ENCODE data around the gene TET3. TPM values are rescaled to one million over a fixed set of nuclear protein-coding genes. Genes with fewer than 3 reads are reported as not detected.

The TET3 gene
- total and polyA plus RNA-seq, 4 donors, result 4.6 to 26.9 (median 14.6) TPM

GRCh38 chr2:73998933-73999332 lies 14.2 kb downstream of the TET3 start:
- no peak overlapping the region for H3K27ac ChIP-seq (ENCODE audit: low read depth in 1 of 2, low read length in 1 of 2)
- DNase-seq (no peak), ATAC-seq (ENCODE audit: insufficient read depth, low FRiP score) (no peak)
- H3K9me3 ChIP-seq (ENCODE audit: control insufficient read depth in 4 of 4, insufficient read depth in 3 of 4, low read length in 3 of 4), result no peaks in the 10 kb centered on the region
- whole genome bisulfite sequencing, 2 donors, result 82 to 91% methylated on average over 4 of the region's 4 CpGs
- H3K4me3 ChIP-seq, result no peak overlapping the region
- TF ChIP-seq CTCF (IDR thresholded peaks at IDR 0.05; ENCODE audit: control extremely low read depth, extremely low read depth), result no peak
- H3K27me3 ChIP-seq (ENCODE audit: control insufficient read depth in 3 of 3, insufficient read depth in 3 of 3, low read length in 2 of 3), result no peaks in the 10 kb centered on the region
- H3K9ac ChIP-seq (ENCODE audit: insufficient read depth in 1 of 2, low read length in 2 of 2), result no peak overlapping the region
- H3K36me3 ChIP-seq (ENCODE audit: control insufficient read depth in 4 of 4, insufficient read depth in 4 of 4, low read length in 4 of 4), result no peaks in the 10 kb centered on the region
- H3K4me1 ChIP-seq (ENCODE audit: control insufficient read depth in 5 of 5, insufficient read depth in 5 of 5, low read length in 5 of 5), result peaks cover 0 to 37% (median 33%) of the 10 kb centered on the region in 5 donors

GRCh38 chr2:73999881-74000597 lies 15.3 kb downstream of the TET3 start:
- Histone ChIP-seq H3K4me1 (ENCODE audit: control insufficient read depth in 5 of 5, insufficient read depth in 5 of 5, low read length in 5 of 5) (peaks cover 0 to 48% (median 34%) of the 10 kb centered on the region in 5 donors), H3K9me3 (ENCODE audit: control insufficient read depth in 4 of 4, insufficient read depth in 3 of 4, low read length in 3 of 4) (no peaks in the 10 kb centered on the region), H3K36me3 (ENCODE audit: control insufficient read depth in 4 of 4, insufficient read depth in 4 of 4, low read length in 4 of 4) (no peaks in the 10 kb centered on the region), H3K9ac (ENCODE audit: insufficient read depth in 1 of 2, low read length in 2 of 2) (no peak overlapping the region), H3K27ac (ENCODE audit: low read depth in 1 of 2, low read length in 1 of 2) (peak overlapping the region in 1 of 2 donors; percentile 21), H3K27me3 (ENCODE audit: control insufficient read depth in 3 of 3, insufficient read depth in 3 of 3, low read length in 2 of 3) (no peaks in the 10 kb centered on the region), H3K4me3 (no peak overlapping the region)
- DNase-seq (peak; percentile 63 to 82 (median 65)), ATAC-seq (ENCODE audit: insufficient read depth, low FRiP score) (no peak)
- 41 to 69% methylated on average over 10 of the region's 10 CpGs for WGBS, 2 donors
- TF ChIP-seq CTCF (IDR thresholded peaks at IDR 0.05; ENCODE audit: control extremely low read depth, extremely low read depth), result no peak

- no peak for TF ChIP-seq CTCF (IDR thresholded peaks at IDR 0.05; ENCODE audit: control extremely low read depth, extremely low read depth)
- Histone ChIP-seq H3K27ac (ENCODE audit: low read depth in 1 of 2, low read length in 1 of 2) (no peak overlapping the region), H3K9ac (ENCODE audit: insufficient read depth in 1 of 2, low read length in 2 of 2) (no peak overlapping the region), H3K4me3 (no peak overlapping the region), H3K4me1 (ENCODE audit: control insufficient read depth in 5 of 5, insufficient read depth in 5 of 5, low read length in 5 of 5) (peaks cover 0 to 54% (median 33%) of the 10 kb centered on the region in 5 donors), H3K27me3 (ENCODE audit: control insufficient read depth in 3 of 3, insufficient read depth in 3 of 3, low read length in 2 of 3) (no peaks in the 10 kb centered on the region), H3K36me3 (ENCODE audit: control insufficient read depth in 4 of 4, insufficient read depth in 4 of 4, low read length in 4 of 4) (no peaks in the 10 kb centered on the region), H3K9me3 (ENCODE audit: control insufficient read depth in 4 of 4, insufficient read depth in 3 of 4, low read length in 3 of 4) (no peaks in the 10 kb centered on the region)
- WGBS, 2 donors, result 75 to 91% methylated on average over 5 of the region's 5 CpGs
- DNase-seq, result no peak
- ATAC-seq (ENCODE audit: insufficient read depth, low FRiP score), result no peak
Measured at GRCh38 chr2:74000666-74001065, 16.0 kb downstream of the TET3 start.
